ENCODE measurements around the gene SLC6A17.

SLC6A17 gene

DNA sequence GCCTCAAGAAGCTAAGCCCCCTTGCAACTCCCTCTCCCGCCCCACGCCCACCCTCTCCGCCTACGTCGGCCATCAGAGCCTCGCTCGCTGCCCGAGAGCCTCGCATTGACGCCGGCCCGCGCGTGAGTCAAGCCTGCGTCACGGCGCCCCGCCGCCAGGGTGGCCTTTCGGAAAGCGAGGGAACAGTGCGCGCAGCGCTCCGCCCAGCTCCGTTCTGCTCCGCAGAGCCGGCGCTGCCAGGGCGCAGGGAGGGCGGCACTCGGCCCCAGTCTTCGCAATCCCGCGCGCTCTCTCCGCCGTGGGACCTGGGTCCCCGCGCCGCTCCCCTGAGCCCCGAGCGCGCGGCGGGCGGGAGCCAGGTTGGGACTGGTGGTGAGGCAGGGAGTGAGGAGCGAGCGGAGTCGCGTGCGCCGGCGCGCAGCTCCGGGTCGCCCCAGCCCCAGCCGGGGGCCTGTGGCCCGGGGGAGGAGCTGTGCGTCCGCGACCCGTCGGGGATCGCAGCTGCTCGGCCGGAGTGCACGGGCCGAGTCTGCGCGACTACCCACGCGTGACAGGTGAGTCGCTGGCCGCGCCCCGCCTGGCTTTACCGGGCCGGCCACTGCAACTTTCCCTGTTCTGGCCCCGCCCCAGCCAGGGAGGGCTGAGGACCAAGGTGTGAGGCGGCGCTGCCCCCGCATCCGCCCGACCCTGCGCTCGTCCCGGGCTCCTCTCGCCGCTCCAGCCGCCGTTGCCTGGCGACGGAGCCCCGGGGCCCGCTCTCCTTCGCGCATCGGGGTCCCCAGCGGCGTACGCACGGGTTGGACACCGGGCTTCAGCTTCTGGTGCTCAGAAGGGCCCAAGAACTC, at the start of gene SLC6A17:
Gene SLC6A17 (plus strand): TSS at position 165 of the 845 bp plus-strand sequence. CDS start 16,436 bp downstream, outside the sequence.
- Mint-ChIP-seq H3K27me3 (peaks cover 30% of the 10 kb centered on the region), H3K4me1 (no peaks in the 10 kb centered on the region), H3K27ac (no peak within 1 kb of the TSS), H3K9me3 (no peaks in the 10 kb centered on the region), H3K4me3 (no peak within 1 kb of the TSS), H3K36me3 (no peaks in the 10 kb centered on the region)

DNA sequence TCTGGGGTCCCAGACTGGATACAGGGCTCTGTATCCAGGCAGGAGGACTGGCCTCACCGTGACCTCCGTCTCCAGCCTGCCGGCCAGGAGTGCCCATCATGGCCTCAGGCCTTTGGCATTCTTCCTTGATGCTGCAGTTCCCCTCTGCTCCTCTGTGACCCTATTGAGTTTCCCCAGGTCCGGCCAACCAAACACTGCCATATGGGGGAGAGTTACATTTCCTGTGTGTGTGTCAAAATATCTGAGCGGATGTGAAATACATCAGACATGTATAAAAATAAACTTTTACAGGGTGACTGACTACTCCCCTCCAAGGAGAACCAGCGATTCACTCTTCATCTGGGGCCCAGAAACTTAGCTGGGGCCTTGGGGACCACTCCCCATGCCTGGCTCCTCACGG, 48.2 kb upstream of the SLC6A17 start:
- H3K9me3 Mint-ChIP-seq = no peaks in the 10 kb centered on the region
- no peak overlapping the region for H3K27ac Mint-ChIP-seq

DNA sequence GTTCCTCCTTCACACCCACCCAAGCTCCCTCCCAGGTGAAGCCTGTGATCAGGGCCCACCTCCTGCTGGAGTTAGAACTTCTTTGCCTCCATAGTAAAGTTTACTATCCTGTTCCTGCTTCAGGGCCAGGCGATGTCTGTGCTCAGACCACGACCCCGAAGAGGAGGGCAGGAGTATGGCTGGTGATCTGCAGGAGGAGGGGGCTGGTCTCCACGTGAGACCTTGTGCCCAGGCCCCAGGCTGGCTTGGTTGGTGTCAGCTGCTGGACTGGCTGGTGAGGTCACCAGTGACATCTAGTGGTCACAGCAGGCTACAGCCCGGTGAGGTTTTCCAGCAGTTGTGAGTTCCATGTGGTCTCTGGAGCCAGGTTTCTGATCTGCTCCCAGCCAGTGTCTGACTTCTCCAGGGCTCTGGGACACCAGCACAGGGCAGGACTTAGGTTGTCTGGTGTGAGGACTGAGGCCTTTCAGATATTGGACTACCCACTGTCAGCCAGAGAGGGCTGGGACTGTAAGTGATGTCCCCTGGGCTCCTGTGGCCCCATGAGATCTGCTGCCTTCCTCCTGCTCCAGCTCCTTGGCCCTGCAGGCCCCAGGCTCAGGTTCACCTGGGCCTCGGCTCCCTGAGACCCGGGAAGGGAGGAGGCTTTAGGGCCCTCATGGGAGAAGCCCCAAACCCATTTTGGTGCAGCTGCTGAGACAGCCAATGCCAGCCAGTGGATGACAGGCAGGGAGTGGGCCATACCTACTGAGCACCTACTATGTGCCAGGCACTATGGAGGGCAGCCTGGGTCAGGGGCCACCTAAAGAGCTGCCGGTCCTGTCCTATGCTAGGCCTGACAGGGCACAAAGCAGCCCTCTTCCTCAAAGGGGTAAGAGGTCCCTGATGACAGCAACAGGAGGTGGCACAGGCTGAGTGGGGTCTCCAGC, 44.0 kb upstream of the SLC6A17 start:
- no peaks in the 10 kb centered on the region for H3K4me1 Mint-ChIP-seq
- no peak overlapping the region for H3K27ac Mint-ChIP-seq
- H3K9me3 Mint-ChIP-seq = no peaks in the 10 kb centered on the region
- H3K4me3 Mint-ChIP-seq = no peak overlapping the region
- no peaks in the 10 kb centered on the region for H3K36me3 Mint-ChIP-seq
- peaks cover 5% of the 10 kb centered on the region for H3K27me3 Mint-ChIP-seq

More for the DNA sequence above, 48.2 kb upstream of the SLC6A17 start:
- peaks cover 2% of the 10 kb centered on the region for H3K27me3 Mint-ChIP-seq
- no peak overlapping the region for H3K4me3 Mint-ChIP-seq
- H3K36me3 Mint-ChIP-seq = no peaks in the 10 kb centered on the region
- no peaks in the 10 kb centered on the region for H3K4me1 Mint-ChIP-seq

DNA sequence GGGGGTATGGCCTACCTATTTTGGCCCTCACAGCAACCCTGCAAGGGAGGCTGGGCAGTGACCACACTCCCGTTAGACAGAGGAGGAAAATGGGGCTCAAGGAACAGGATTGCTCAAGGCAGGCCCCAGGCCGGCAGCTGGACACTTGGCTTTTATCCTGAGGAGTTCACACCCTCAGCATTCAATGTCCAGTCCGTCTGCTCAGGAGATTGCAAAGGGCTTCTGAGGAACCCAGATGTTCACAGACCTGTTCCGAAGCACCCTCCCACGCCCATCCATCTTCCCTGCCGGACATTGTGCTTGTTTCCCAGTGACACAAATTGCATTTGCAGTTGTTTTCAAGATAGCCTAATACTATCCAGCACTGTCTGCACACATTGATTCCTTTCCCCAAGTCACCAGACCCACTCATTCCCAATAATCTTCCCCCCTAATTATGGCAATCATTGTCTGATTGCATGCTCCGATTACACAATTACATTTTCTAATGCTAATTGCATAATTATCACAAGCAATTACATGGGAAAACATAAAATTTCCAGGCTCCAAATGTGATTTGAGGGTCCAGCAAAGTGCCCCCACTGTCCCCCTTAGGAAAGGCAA, 42.3 kb upstream of the SLC6A17 start:
- Mint-ChIP-seq H3K4me1 (no peaks in the 10 kb centered on the region), H3K4me3 (no peak overlapping the region), H3K9me3 (no peaks in the 10 kb centered on the region), H3K27ac (no peak overlapping the region), H3K36me3 (no peaks in the 10 kb centered on the region), H3K27me3 (peaks cover 7% of the 10 kb centered on the region)

DNA sequence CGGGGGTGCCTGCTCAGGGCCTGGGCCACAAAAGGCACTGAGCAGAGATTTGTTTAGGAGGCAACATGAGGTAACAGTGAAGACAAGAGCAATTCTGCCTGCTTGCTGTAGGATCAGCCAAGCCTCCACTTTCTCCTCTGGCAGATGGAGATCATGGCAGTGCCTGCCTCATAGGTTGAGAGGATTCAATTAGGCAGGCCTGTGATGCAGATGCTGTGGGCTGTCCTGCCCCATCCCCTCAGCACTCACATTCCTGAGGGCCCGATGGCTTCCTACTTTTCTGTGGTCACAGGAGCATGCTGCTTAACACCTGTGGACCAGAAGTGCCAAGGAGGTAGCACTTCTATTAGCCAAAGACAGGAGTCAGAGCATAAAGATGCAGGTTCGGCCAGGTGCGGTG, 39.2 kb upstream of the SLC6A17 start:
- Mint-ChIP-seq H3K27me3 (peaks cover 7% of the 10 kb centered on the region), H3K4me3 (no peak overlapping the region), H3K9me3 (no peaks in the 10 kb centered on the region), H3K4me1 (no peaks in the 10 kb centered on the region), H3K36me3 (no peaks in the 10 kb centered on the region), H3K27ac (no peak overlapping the region)

DNA sequence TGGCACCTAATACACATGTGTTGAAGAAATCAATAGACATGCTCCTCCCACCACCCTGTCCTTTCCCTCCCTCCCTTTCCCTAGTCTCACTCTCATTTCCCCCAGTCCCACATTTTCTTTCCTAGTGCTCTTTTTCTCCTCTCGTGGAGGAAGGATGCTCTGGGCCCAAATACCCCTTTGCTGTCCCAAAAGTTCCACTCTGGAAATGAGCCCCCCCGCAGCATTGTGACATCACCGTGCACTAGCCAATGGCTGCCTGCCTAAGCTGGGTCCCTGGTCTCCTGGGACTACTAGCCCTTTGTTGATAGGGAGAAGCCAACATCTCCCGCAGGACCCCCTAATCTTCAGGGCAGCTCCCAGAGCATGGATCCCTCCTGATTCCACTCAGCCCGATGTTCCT, 38.2 kb upstream of the SLC6A17 start, which contains the start of gene UBL4B:
Gene UBL4B (plus strand): TSS at position 301 of the 400 bp plus-strand sequence. CDS start 92 bp downstream, at position 393.
- Mint-ChIP-seq H3K27ac (no peak within 1 kb of the TSS), H3K27me3 (peaks cover 10% of the 10 kb centered on the region), H3K4me1 (no peaks in the 10 kb centered on the region), H3K9me3 (no peaks in the 10 kb centered on the region), H3K4me3 (no peak within 1 kb of the TSS), H3K36me3 (no peaks in the 10 kb centered on the region)

DNA sequence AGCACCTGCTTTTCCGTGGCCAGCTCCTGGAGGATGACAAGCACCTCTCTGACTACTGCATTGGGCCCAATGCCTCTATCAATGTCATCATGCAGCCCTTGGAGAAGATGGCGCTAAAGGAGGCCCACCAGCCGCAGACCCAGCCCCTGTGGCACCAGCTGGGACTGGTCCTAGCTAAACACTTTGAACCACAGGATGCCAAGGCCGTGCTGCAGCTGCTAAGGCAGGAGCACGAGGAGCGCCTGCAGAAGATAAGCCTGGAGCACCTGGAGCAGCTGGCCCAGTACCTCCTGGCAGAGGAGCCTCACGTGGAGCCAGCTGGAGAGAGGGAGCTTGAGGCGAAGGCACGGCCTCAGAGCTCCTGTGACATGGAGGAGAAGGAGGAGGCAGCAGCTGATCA, 37.6 kb upstream of the SLC6A17 start:
- Mint-ChIP-seq H3K36me3 (no peaks in the 10 kb centered on the region), H3K9me3 (no peaks in the 10 kb centered on the region), H3K4me3 (no peak overlapping the region), H3K4me1 (no peaks in the 10 kb centered on the region), H3K27ac (no peak overlapping the region), H3K27me3 (peaks cover 9% of the 10 kb centered on the region)

DNA sequence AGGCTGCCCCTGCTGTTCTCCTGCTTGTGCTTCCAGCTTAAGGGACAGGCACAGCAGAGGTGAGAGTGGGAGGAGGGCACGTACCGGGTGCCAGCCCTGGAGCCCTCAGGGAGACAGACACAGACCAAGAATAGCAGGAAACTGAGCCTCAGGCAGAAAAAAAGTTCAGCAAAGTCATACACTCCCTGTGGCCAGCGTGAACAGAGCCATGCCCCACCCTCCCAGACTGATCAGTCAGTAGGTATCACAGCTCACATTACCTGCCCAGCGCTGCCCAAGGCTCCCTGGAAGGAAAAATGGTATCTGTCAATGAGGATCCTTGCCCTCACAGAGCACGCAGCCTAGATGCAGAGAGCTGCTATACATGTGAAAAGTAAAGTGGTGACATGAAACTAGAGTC, 36.7 kb upstream of the SLC6A17 start:
- H3K36me3 Mint-ChIP-seq = no peaks in the 10 kb centered on the region
- peaks cover 9% of the 10 kb centered on the region for H3K27me3 Mint-ChIP-seq
- H3K9me3 Mint-ChIP-seq = no peaks in the 10 kb centered on the region
- no peak overlapping the region for H3K4me3 Mint-ChIP-seq
- peaks cover under 1% of the 10 kb centered on the region for H3K4me1 Mint-ChIP-seq
- H3K27ac Mint-ChIP-seq = peak overlapping the region; percentile 17

DNA sequence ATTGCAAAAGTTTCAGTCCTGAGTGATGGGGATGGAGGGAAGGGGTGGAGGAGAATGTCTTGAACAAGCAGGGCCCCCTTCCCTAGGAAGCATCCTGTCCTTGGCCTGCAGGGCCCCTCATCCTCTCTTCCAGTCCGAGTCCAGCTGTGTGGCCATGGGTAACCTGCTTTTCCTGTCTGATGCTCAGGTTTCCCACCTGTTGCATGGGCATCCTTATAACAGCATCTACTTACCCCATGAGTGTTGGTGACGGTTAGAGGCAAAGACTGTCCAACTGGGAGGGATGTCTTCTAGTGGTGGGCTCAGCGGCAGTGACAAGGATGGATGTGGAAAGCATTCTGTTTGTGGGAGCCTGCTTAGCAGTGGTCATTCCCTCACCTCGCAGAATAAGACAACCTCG, 36.1 kb upstream of the SLC6A17 start:
- peaks cover 8% of the 10 kb centered on the region for H3K27me3 Mint-ChIP-seq
- no peaks in the 10 kb centered on the region for H3K9me3 Mint-ChIP-seq
- H3K4me1 Mint-ChIP-seq = peaks cover 4% of the 10 kb centered on the region
- no peaks in the 10 kb centered on the region for H3K36me3 Mint-ChIP-seq
- H3K27ac Mint-ChIP-seq = no peak overlapping the region
- no peak overlapping the region for H3K4me3 Mint-ChIP-seq

DNA sequence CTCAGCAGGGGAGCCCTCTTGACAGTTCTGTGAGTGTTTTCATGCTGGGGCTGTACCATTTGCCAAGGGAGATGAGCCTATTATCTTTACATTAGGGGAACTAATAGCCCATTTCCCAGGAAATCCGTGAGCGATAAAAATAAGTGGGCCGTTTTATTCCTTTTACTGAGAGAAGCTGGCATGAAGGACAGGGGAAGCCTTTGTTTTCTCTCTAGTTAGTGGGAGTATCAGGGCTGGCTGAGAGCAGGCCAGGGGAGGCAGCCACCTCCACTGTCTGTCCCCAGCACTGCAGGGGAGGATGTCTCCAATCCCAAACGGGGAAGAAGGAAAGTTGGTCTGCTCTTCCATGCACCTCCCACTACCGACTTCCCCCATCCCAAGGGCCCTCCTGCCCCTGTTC, 35.5 kb upstream of the SLC6A17 start:
- Mint-ChIP-seq H3K27me3 (peaks cover 6% of the 10 kb centered on the region), H3K27ac (no peak overlapping the region), H3K9me3 (no peaks in the 10 kb centered on the region), H3K4me1 (peaks cover 4% of the 10 kb centered on the region), H3K36me3 (no peaks in the 10 kb centered on the region), H3K4me3 (no peak overlapping the region)

DNA sequence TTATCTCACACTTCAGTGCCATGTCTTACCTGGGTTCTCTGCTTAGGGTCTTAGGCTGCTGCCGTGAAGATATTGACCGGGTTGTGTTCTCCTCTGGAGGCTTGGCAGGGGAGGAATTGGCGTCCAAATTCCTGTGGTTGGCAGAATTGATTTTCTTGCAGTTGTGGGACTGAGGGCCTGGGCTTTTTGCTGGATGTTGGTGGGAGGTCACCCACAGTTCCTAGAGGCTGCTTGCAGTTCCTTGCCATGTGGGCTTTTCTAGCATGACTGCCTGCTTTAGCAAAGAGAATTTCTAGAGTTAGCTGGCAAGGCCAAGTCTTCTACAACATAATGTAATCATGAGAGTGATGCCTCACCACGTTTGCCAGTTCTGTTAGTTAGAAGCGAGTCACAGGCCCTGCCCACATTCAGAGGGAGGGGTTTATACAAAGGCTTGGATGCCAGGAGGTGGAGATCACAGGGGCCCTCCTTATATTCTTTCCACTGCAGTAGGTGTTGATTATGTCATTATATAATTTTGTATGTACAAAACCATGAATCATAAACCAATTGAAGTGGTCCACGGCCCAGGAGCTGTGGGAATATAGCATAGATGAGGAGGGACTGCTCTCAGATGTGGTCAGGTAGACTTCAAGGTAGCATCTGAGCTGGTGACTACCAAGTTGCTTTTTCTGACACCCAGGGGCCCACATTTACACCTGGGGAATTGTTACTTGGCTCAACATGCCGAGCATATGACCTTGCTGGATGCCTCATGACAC, 31.5 kb upstream of the SLC6A17 start:
- Mint-ChIP-seq H3K27me3 (peaks cover 7% of the 10 kb centered on the region), H3K27ac (no peak overlapping the region), H3K4me1 (peaks cover 9% of the 10 kb centered on the region), H3K4me3 (no peak overlapping the region), H3K9me3 (no peaks in the 10 kb centered on the region), H3K36me3 (peaks cover 1% of the 10 kb centered on the region)

DNA sequence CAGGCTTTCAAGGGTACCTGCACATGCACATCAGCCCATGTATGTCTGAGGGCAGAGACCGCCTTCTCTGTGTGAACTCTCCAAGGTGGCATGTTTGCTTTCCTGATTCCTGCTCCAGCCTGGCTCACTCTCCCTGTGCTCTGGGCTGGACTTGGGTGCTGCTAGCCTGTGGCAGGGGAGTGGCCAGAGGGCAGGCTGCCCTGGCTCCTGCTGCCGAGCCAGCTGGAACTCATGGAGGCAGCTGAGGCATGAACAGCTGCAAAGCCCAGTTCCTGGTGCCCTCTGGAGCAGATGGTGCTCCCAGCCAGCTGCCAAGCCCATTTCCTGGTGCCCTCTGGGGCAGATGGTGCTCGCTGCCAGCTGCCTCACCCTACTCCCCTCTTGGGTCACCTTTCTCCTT, 30.5 kb upstream of the SLC6A17 start:
- H3K27me3 Mint-ChIP-seq = peaks cover 9% of the 10 kb centered on the region
- H3K36me3 Mint-ChIP-seq = peaks cover 1% of the 10 kb centered on the region
- no peak overlapping the region for H3K4me3 Mint-ChIP-seq
- peaks cover 9% of the 10 kb centered on the region for H3K4me1 Mint-ChIP-seq
- no peaks in the 10 kb centered on the region for H3K9me3 Mint-ChIP-seq
- no peak overlapping the region for H3K27ac Mint-ChIP-seq

DNA sequence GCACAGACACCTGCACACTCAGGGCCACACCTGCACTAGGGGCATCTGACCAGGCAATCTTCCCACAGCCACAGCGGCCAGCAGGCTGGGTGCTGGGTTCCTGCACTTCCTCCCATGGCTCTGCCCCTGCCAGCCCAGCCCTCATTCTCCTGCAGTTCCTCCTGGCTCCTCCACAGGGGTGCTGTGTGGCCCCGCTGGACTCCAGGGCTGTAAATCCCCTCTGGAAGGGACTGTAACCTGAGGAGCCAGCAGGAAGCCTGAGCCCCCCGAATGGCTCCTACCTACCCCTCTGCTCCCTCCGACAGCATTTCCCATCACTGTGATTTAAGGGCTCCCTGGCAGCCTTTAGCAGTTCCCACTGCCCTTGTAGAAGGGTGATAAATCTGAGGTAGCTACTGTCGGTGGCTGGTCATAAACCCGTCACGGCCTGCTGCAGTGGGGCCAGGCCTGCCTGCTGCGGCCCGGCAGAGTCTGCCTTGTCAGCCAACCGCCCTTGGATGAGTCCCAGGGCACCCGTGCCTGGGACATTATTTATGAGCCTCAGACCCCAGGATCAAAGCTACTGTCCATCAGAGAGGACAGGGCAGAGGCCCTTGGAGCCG, 29.2 kb upstream of the SLC6A17 start:
- Mint-ChIP-seq H3K9me3 (no peaks in the 10 kb centered on the region), H3K4me1 (peaks cover 9% of the 10 kb centered on the region), H3K27ac (peak overlapping the region; percentile 86), H3K4me3 (no peak overlapping the region), H3K27me3 (peaks cover 12% of the 10 kb centered on the region), H3K36me3 (peaks cover 1% of the 10 kb centered on the region)

DNA sequence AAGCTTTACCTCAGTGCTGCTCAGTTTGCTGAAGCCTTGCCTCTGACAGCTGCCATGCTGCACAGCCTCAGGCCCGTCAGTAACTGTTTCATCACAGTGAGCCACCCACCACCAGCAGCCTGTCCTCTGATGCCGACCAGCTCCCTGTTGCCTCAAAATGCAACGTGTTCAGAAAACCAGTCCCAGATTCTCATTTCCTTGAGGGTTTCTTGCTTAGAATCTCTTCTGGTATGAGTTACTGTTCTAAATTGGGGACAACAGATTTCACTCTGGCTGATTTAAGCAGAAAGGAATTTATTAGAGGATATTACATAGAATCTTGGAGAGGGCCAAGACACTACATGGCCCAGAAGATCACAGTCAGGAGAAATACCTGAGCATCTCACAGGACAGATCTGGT, 27.1 kb upstream of the SLC6A17 start:
- Mint-ChIP-seq H3K27me3 (peaks cover 12% of the 10 kb centered on the region), H3K36me3 (peaks cover 1% of the 10 kb centered on the region), H3K4me3 (no peak overlapping the region), H3K27ac (no peak overlapping the region), H3K4me1 (peaks cover 9% of the 10 kb centered on the region), H3K9me3 (no peaks in the 10 kb centered on the region)

DNA sequence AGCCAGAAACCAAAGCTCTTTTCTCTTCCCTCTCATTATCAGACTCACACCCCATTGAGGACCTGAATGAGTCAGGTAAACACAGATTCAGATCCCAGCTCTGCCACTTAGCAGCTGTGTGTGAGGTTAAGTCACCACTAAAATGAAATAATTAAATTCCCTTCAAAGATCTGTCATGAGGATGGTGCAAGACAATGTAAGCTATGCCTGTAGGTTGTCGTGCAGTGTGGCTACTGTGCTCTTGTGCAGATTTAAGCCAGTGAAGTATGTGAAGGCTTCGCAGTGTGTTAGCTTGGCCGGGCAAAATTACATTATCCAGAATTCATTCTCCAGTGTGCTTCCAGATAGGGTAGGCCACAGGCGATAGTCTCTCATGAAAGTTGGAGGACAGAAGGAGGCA, 24.5 kb upstream of the SLC6A17 start:
- H3K27ac Mint-ChIP-seq = no peak overlapping the region
- H3K9me3 Mint-ChIP-seq = no peaks in the 10 kb centered on the region
- H3K4me3 Mint-ChIP-seq = no peak overlapping the region
- H3K27me3 Mint-ChIP-seq = peaks cover 16% of the 10 kb centered on the region
- peaks cover 1% of the 10 kb centered on the region for H3K4me1 Mint-ChIP-seq
- H3K36me3 Mint-ChIP-seq = no peaks in the 10 kb centered on the region

Measured in activated naive CD4-positive, alpha-beta T cell treated with anti-CD3 and anti-CD28 coated beads, Interleukin-2, amount 50 U/mL, for 24 hours (primary cell).